B cell (primary cell): ENCODE measurements around the gene TPSAB1.

Source experiments
- CTCF ChIP-seq: fragments of 200-600 bp; IDR thresholded peaks from one replicate; pipeline ENCODE4 v1.8.0; 2022; ENCODE audit warnings: antibody characterized with exemption, mild to moderate bottlenecking
- EZH2 ChIP-seq: IDR thresholded peaks from 2 replicates; pipeline ENCODE4 v1.6.1; 2012; ENCODE audit warnings: borderline replicate concordance, low read depth, mild to moderate bottlenecking, moderate library complexity, low read length; ENCODE audit not compliant: insufficient read depth, poor library complexity, severe bottlenecking

GRCh38 chr16:1275791-1276579 lies 35.5 kb downstream of the TPSAB1 start:
- no peak for TF ChIP-seq EZH2
- no peak for TF ChIP-seq CTCF
